HL-60 (cell line): Measurements from ENCODE around the gene PLCB1.

Experiments used
- DNase-seq, 2 experiments: peaks; one replicate each; pipeline ENCODE4 v3.0.0-alpha.2; 2010 to 2020; ENCODE audit warnings: low read depth in 1 of 2, low spot score in 1 of 2
- H3K27ac ChIP-seq: fragments of 250-450 bp; sonication (Bioruptor Pico); replicated peaks from 2 replicates; pipeline ENCODE4 v1.5.1; 2020; ENCODE audit warnings: mild to moderate bottlenecking, moderate library complexity
- H3K27me3 ChIP-seq: fragments of 250-450 bp; sonication (Bioruptor Pico); 2 replicates; pipeline ENCODE4 v1.5.1; 2021; ENCODE audit warnings: mild to moderate bottlenecking, moderate library complexity; ENCODE audit not compliant: insufficient read depth, poor library complexity, severe bottlenecking
- H3K4me3 ChIP-seq: replicated peaks from 2 replicates; pipeline ENCODE4 v1.5.1; 2011; ENCODE audit warnings: mild to moderate bottlenecking, control low read depth, low read length; ENCODE audit not compliant: insufficient read depth
- CTCF ChIP-seq: IDR thresholded peaks from one replicate; pipeline ENCODE4 v1.5.1; 2011; ENCODE audit warnings: low read length, control low read depth, inconsistent platforms; ENCODE audit not compliant: insufficient read depth
- GABPA ChIP-seq: IDR thresholded peaks from 2 replicates; pipeline ENCODE4 v1.6.1; 2012; ENCODE audit warnings: low read depth
- POLR2AphosphoS5 ChIP-seq: IDR thresholded peaks from 2 replicates; pipeline ENCODE4 v1.6.1; 2012; ENCODE audit warnings: low read depth
- REST ChIP-seq: IDR thresholded peaks from 2 replicates; pipeline ENCODE4 v1.6.1; 2012; ENCODE audit warnings: low read depth; ENCODE audit not compliant: insufficient replicate concordance
- SPI1 ChIP-seq: IDR thresholded peaks from 2 replicates; pipeline ENCODE4 v1.6.1; 2012; ENCODE audit warnings: low read depth, mild to moderate bottlenecking, borderline replicate concordance

PLCB1 gene

GRCh38 chr20:8229090-8229489 is 97.0 kb downstream of the PLCB1 start:
- Histone ChIP-seq H3K4me3 (no peak overlapping the region), H3K27me3 (no peaks in the 10 kb centered on the region), H3K27ac (no peak overlapping the region)
- no peak for TF ChIP-seq CTCF
- no peak for TF ChIP-seq GABPA
- no peak for TF ChIP-seq REST
- TF ChIP-seq POLR2AphosphoS5: no peak
- no peak for TF ChIP-seq SPI1
- DNase-seq: no peak

GRCh38 chr20:8231038-8231437 is 99.0 kb downstream of the PLCB1 start:
- TF ChIP-seq POLR2AphosphoS5 (no peak), GABPA (no peak), SPI1 (no peak), CTCF (no peak), REST (no peak)
- no peak overlapping the region for H3K4me3 ChIP-seq

DNA sequence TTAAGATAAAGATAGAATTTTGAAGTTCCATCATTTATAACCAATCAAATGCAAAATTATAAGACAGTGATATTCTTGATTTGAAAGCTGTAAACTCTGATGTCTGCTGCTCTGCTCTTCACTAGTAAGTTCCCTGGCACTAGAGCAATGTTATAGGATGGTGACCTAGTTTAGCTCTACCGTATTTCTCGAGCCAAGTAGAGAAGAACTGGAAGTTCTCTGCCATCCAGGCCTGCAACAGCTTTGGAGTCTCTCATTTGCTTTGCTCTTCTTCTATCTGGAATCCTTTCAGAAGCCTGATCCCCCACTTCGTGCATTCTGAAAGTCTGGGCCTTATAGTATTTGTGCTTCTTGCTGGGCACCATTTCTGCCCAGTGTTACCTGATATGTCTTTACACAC is 100.3 kb downstream of the PLCB1 start:
- H3K27ac ChIP-seq: no peak overlapping the region
- DNase-seq: no peak
- H3K4me3 ChIP-seq: no peak overlapping the region
- no peaks in the 10 kb centered on the region for H3K27me3 ChIP-seq
- no peak for TF ChIP-seq REST
- TF ChIP-seq SPI1: no peak
- TF ChIP-seq CTCF: no peak
- TF ChIP-seq GABPA: no peak

More at GRCh38 chr20:8231038-8231437, 99.0 kb downstream of the PLCB1 start:
- Histone ChIP-seq H3K27me3 (no peaks in the 10 kb centered on the region), H3K27ac (no peak overlapping the region)
- no peak for DNase-seq
